IPS-NIHi11 (cell line): Measurements from ENCODE around the gene COL23A1.

Experiments
- DNase-seq: peaks from one replicate; pipeline ENCODE4 v3.0.0; 2012; ENCODE audit warnings: mixed read lengths, low spot score

The COL23A1 gene

DNA sequence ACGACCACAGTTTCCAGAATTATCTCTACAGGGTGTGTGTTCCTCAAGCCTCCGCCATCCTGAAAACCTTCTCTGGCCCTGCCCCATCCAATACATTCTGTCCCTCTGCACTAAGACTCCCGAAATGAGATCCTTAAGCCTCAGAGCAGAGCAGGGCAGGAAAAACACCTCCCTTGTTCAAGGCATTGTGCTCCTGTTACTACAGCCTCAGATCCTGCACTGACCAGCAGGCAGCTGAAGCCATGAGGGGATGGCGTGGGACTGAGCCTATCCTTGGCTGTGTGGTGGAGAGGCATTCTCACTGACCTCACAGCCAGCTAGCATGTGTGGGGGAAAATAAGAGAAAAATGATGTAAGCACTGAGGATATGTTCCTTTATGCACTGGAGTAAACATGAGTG, 250.9 kb downstream of the COL23A1 start:
- DNase-seq, result no peak

- no peak for DNase-seq
Measured at GRCh38 chr5:178338750-178339144, 251.4 kb downstream of the COL23A1 start.

DNA sequence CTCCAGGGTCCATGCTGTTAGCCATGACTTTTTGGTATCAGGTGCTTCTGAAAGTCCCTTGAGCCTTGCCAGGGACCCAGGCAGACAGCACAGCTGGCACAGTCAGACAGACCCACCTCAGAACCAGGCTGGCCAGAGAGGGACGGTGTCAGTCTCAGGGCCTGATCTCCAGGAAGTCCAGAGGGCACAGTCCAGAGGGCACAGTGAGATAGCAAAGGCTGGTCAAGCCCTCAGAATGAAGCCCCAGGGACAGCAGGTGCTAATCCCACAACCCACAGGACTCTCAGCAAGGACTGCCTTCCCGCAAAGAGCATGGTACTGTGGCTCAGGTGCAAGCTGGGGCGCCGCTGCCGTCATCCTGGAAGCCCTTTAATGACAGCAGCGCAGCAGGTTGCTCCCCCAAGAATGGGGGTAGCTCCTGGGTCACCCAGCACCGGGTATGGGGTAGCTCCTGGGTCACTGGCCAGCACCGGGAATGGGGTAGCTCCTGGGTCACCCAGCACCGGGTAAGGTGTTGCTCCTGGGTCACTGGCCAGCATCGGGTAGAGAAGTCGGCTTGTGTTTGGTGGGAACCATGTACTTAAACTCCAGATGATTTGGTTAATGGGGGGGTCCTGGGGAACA, 252.0 kb downstream of the COL23A1 start:
- no peak for DNase-seq

- no peak for DNase-seq
Measured at GRCh38 chr5:178337334-178337741, 252.9 kb downstream of the COL23A1 start.

DNA sequence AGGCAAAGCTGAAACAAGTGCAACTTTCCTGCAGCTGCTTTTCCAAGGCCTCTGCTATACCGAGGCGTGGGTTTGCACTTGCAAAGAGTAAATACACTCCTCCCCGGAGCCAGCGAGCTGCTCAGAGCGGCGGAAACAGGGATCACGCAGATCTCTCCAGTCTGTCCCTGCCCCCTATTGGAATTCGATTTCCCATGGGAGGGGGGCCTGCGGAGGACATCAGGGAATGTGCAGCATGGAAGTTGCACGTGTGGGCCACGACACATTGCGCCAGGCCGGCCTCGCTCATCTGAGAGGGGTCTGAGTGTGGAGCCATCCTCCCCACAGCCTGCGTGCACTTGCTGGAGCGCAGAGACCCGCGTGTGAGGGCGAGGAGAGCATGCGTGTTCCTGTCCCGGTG, 253.3 kb downstream of the COL23A1 start:
- no peak for DNase-seq

DNA sequence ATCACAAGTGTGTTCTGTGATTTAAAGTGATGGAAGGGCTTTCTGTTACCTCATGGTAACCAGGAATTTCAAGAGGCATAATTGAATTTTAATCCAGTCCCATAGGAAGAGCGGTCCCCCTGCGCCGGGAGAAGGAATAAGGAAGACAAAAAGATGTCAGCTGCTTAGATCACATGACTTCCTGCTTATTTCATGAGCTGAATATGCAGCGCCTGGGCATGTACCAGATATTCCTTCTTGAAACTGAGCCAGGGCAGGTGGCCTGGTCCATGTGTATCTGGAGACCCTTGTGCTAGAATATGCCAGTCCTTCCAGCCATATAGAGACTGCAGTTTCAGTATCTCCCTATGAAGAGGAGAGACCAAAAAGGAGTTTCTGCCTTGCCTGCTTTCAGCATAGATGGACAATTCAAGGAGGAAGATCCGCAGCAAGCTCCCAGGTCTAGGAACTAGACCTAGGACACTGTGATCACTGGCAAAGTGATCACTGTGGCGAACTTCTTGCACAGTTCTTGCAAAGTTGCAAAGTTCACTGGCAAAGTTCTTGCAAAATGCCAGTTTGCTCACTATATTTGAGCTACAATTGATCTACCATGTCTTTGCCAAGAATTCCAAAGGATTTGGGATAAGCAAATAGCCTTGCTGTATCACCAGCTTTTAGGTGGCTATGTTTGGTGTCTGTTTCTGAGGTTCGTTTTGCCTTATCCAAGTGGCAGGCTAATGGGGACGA, 254.7 kb downstream of the COL23A1 start:
- no peak for DNase-seq

DNA sequence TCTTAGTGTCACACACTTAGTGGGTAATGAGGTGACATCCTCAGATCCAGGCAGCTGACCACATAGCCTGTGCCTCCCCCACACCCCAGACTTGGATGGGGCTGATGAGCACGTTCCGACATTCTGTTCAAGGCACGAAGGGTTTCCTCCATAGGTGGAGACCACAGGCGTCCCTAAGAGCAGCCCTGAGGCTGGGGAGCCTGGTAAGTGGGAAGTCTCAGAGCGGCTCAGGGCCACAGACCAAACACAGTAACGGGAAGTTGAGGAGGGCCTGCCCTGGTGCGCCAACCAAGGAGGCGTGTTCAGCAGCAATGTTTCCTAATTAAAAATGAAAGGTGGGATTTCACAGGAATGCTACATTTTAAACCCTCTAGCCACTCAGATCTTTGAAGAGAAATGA, 255.3 kb downstream of the COL23A1 start:
- DNase-seq, result no peak

GRCh38 chr5:178333821-178334481, 256.2 kb downstream of the COL23A1 start:
- no peak for DNase-seq

- DNase-seq, result no peak
Measured at GRCh38 chr5:178332210-178332641, 258.0 kb downstream of the COL23A1 start.

DNA sequence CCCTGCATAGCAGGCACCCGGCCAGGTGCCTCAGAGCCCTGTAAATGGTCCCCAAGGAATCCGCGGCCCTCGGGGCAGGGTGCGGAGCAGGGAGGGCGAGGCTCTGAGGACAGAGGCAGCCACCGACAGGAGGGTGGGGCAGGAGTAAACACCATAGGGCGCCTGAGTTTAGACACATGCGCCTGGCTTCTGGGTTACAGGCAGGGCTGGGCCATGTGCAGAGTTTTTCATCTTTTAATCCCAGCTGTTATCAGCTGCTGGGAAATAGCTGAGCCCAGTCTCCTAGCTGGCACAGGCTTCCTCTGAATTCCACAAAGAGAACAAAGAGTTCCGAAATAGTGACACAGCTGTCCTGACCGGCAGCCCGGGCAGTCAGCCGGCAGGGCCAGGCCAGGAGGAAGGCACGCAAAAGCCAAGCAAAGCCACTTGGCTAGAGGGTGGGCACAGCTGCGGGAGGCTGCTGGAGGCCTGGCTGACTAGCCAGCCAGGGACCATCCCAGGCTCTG, 258.6 kb downstream of the COL23A1 start:
- DNase-seq, result no peak

- DNase-seq, result no peak
Measured at GRCh38 chr5:178330791-178331404, 259.3 kb downstream of the COL23A1 start.

GRCh38 chr5:178328826-178329730, 261.1 kb downstream of the COL23A1 start:
- DNase-seq, result no peak

DNA sequence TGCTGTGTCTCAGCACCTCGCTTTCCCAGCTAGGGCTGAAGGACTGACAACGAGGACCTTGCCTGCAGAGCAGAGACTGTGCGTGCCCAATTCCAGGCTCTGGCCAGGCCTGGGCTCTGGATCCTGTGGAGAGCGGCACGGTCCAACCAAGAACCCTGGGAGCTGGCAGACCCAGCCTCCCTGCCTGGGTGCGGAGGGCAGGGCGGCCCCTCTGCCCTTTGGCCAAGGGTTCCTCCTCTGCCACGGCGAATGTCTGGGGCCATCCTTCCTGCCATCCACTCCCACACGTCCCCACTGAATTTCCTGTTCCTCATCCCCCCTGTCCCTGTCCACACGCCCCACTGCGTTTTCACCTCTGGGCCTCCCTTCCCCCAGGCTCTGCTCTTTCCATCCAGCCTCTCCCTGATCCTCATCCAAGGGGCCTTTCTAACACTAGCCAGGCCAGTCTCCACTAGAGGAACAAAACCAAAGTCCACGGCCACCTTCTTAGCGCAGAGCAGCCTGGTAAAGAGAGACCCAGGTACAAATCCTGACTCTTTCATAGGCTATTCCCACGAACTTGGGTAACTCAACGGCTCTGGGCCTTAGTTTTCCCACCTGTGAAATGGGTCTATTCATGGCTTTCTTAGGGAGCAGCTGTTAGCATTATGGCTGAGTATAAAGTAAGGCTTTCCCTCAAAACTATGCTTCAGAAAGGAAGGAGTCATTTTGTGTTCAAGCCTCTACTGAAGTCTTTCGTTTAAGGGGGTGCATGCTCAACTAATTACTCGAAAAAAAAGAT, 262.1 kb downstream of the COL23A1 start:
- no peak for DNase-seq

- no peak for DNase-seq
Measured at GRCh38 chr5:178327446-178327845, 262.7 kb downstream of the COL23A1 start.

GRCh38 chr5:178326374-178326715, 263.8 kb downstream of the COL23A1 start:
- DNase-seq, result no peak

GRCh38 chr5:178325679-178326373, 264.4 kb downstream of the COL23A1 start:
- DNase-seq, result no peak

GRCh38 chr5:178325311-178325678, 264.9 kb downstream of the COL23A1 start:
- no peak for DNase-seq

DNA sequence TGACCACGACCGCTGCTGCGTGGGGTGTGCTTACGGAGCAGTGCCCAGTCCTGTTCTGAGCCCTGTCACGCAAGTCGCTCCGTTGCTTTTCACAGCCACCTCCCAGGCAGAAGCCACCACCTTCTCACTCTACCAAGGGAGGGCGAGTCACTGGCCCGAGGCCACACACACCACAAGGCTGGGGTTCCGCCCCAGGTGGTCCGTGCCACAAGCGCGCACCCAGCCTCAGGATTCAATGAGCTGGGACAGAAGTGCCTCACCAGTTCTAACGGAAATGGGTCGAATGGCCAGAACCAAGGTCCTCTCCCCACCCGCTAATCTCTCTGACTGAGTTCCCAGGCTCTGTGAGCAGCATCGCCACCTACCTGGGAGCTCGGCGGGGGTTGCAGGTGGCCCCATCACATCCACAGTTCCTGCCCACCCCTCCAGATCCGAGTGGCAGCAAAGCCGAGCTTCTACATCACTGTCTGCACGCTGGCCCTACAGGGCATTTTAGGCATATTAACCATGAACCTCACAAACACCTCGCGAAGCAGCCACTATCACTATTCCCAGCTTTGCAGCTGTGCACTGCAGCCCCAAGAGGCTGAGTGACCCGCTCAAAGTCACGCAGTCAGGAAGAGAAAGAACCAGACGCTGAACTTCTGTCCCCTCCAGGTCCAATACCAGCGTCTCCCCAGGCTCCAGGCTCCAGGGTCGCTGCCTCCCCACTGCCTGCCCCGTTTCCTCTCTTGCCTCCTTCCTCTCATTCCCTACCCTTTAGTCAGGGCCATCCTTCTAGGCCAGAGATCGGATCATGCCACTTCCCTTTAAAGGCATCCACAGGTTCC, 265.5 kb downstream of the COL23A1 start:
- DNase-seq, result no peak

GRCh38 chr5:178323961-178324360, 266.2 kb downstream of the COL23A1 start:
- DNase-seq, result no peak

- no peak for DNase-seq
Measured at GRCh38 chr5:178323541-178323865, 266.7 kb downstream of the COL23A1 start.
